ENCODE results near the gene TSC22D2. TPM values are rescaled to one million over a fixed set of nuclear protein-coding genes. Genes with fewer than 3 reads are reported as not detected.

TSC22D2 gene
- total RNA-seq, 1 experiment from 2014 or later, result 26.5 TPM

- Mint-ChIP-seq H3K36me3 (ENCODE audit: insufficient read depth in 1 of 3, low read depth in 3 of 3) (peaks cover 0 to 10% (median 8%) of the 10 kb centered on the region in 3 experiments; a peak in 5 of 7 replicates), H3K27ac (peak overlapping the region; percentile 92 to 100 (median 98); a peak in 6 of 7 replicates), H3K9me3 (no peaks in the 10 kb centered on the region), H3K27me3 (ENCODE audit: low read depth) (no peaks in the 10 kb centered on the region), H3K4me3 (peak overlapping the region; percentile 93 to 95), H3K4me1 (peaks cover 31 to 34% of the 10 kb centered on the region in 2 experiments)
- no peak overlapping the region for H3K23ac ChIP-seq (ENCODE audit: insufficient read length, low read depth, low read length)
- H3K27me3 ChIP-seq (ENCODE audit: insufficient read depth, low read length), result no peaks in the 10 kb centered on the region
- H3K18ac ChIP-seq (ENCODE audit: insufficient read length, low read depth, low read length), result no peak overlapping the region
- H4K20me1 ChIP-seq (ENCODE audit: control insufficient read depth, insufficient read depth, insufficient read length), result no peaks in the 10 kb centered on the region
- no peaks in the 10 kb centered on the region for H3K9me3 ChIP-seq (ENCODE audit: control insufficient read depth, low read depth, low read length)
- H4K8ac ChIP-seq (replicated peaks; ENCODE audit: insufficient read length, low read depth, low read length), result no peak overlapping the region
- no peaks in the 10 kb centered on the region for H3K4me1 ChIP-seq (ENCODE audit: insufficient read depth, low read length)
- H3K79me1 ChIP-seq (ENCODE audit: insufficient read depth, low read depth, low read length, poor library complexity, severe bottlenecking), result no peaks in the 10 kb centered on the region
- no peak for TF ChIP-seq CTCF (conservative IDR thresholded peaks at IDR 0.05)
- no peak overlapping the region for H2BK5ac ChIP-seq (ENCODE audit: insufficient read length, low read length)
- no peak overlapping the region for H3K4ac ChIP-seq (ENCODE audit: low read depth, low read length)
- DNase-seq, result no peak
- H3K27ac ChIP-seq (ENCODE audit: insufficient read length, low read depth, low read length), result peak overlapping the region; percentile 63
- H4K91ac ChIP-seq (ENCODE audit: insufficient read length, low read depth, low read length), result no peak overlapping the region
- H3T11ph ChIP-seq (ENCODE audit: low read length), result no peak overlapping the region
- no peak overlapping the region for H2BK120ac ChIP-seq (ENCODE audit: low read depth, low read length, poor library complexity, severe bottlenecking)
- no peak overlapping the region for H3K14ac ChIP-seq (ENCODE audit: insufficient read depth, low read length)
- no peak overlapping the region for H2AK5ac ChIP-seq (ENCODE audit: insufficient read length, low read length)
- H3K79me2 ChIP-seq (ENCODE audit: insufficient read depth, low read length), result peaks cover 8% of the 10 kb centered on the region; the same call in 1 of the 2 replicates
- H2AFZ ChIP-seq (ENCODE audit: low read length), result no peak overlapping the region
- H3K9ac ChIP-seq (ENCODE audit: extremely low read depth, insufficient read length, low read length), result peak overlapping the region; percentile 52
- no peak overlapping the region for H4K5ac ChIP-seq (ENCODE audit: insufficient read length, low read depth, low read length)
- peaks cover 26% of the 10 kb centered on the region for H3K23me2 ChIP-seq (ENCODE audit: insufficient read length, low read depth, low read length, poor library complexity, severe bottlenecking)
- no peak overlapping the region for H2BK20ac ChIP-seq (ENCODE audit: low read depth, low read length, poor library complexity, severe bottlenecking)
- WGBS (ENCODE audit: extremely low coverage, insufficient read length, low lambda C conversion rate), result no CpG with 5 or more reads among the region's 12 CpGs
- no peak overlapping the region for H2BK12ac ChIP-seq (ENCODE audit: insufficient read length, low read depth, low read length)
- no peak overlapping the region for H3K56ac ChIP-seq (ENCODE audit: insufficient read length, low read depth, low read length)
- H2BK15ac ChIP-seq (ENCODE audit: low read depth, low read length), result no peak overlapping the region
- H3K4me2 ChIP-seq (ENCODE audit: insufficient read depth, insufficient read length, low read length), result peak overlapping the region; percentile 62
These were observed 869 bp upstream of the TSC22D2 start for GRCh38 chr3:150407051-150407807.

Data from H9 (cell line).